BLaER1 (cell line): Measurements from ENCODE around the gene ANKRD24.

Experiments used
- H3K27ac ChIP-seq: shearing (Covaris generic); formaldehyde crosslinking; 2 replicates; pipeline ENCODE4 v1.8.1; 2022
- H3K27me3 ChIP-seq: shearing (Covaris generic); formaldehyde crosslinking; 2 replicates; pipeline ENCODE4 v1.8.1; 2022
- H3K36me3 ChIP-seq: shearing (Covaris generic); formaldehyde crosslinking; 2 replicates; pipeline ENCODE4 v1.8.1; 2022
- H3K4me1 ChIP-seq: shearing (Covaris generic); formaldehyde crosslinking; 2 replicates; pipeline ENCODE4 v1.8.1; 2022
- H3K4me2 ChIP-seq: shearing (Covaris generic); formaldehyde crosslinking; 2 replicates; pipeline ENCODE4 v1.8.1; 2022
- H3K4me3 ChIP-seq: shearing (Covaris generic); formaldehyde crosslinking; 2 replicates; pipeline ENCODE4 v1.8.1; 2022
- H3K9ac ChIP-seq: shearing (Covaris generic); formaldehyde crosslinking; 2 replicates; pipeline ENCODE4 v1.8.1; 2022
- H3K9me3 ChIP-seq: shearing (Covaris generic); formaldehyde crosslinking; 2 replicates; pipeline ENCODE4 v1.8.1; 2022
- H4K20me1 ChIP-seq: shearing (Covaris generic); formaldehyde crosslinking; 2 replicates; pipeline ENCODE4 v1.8.1; 2022
- Cebpa-rat ChIP-seq: shearing (Covaris generic); IDR thresholded peaks from 2 replicates; pipeline ENCODE4 v1.8.1; 2022

ANKRD24 gene

DNA sequence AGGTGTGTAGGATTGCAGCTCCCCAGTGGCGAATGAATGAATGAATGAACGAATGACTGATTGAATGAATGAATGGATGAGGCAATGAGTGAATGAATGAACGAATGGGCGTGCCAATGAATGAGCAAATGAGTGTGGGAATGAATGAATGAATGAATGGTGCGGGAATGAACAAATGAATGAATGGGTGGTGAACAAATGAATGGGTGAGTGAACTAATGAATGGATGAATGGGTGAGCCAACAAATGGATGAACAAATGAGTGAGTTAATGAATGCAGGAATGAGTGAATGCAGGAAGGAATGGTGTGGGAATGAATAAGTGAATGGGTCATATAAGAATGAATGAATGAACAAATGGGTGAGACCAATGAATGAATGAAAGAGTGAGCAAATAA lies 14.7 kb downstream of the ANKRD24 start:
- Histone ChIP-seq H3K4me1 (peaks cover 29% of the 10 kb centered on the region), H3K9me3 (peaks cover 8% of the 10 kb centered on the region; the same call in 1 of the 2 replicates), H3K9ac (no peak overlapping the region), H3K27ac (no peak overlapping the region), H3K4me3 (no peak overlapping the region), H3K27me3 (peaks cover 55% of the 10 kb centered on the region), H3K36me3 (no peaks in the 10 kb centered on the region), H4K20me1 (no peaks in the 10 kb centered on the region), H3K4me2 (no peak overlapping the region)
- no peak for TF ChIP-seq Cebpa-rat

DNA sequence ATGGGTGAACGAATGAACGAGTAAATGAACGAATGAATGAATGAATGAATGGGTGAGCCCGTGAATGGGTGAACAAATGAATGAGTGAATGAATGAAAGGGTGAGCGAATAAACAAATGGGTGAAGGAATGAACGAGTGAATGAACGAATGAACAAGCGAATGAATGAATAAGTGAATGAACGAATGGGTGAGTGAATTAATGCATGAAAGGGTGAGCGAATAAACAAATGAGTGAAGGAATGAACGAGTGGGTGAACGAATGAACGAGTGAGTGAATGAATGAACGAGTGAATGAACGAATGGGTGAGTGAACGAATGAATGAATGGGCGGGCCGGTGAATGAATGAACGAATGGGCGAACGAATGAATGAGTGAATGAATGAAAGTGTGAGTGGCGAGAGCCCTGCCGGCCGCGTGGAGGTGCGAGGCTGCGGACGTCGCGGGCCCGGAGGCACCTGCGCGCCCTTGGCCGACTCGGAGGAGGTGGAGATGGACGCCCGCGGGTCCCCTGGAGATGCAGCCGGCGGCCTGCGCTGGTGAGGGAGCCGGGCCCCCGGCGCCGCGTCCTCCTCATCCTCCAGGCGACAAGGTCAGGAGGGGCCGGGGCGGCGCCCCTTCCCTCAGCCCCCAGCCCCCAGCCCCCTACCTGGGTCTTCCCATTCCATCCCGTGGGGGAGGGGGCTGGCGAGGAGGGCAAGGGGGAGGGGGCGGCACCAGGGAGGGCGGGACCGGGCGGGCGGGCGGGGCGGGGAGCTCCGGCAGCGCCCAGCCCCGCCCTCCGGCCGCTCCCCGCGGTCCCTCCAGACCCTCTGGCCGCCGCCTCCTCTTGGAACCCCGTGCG lies 15.4 kb downstream of the ANKRD24 start:
- peaks cover 55% of the 10 kb centered on the region for H3K27me3 ChIP-seq
- H3K4me2 ChIP-seq, result no peak overlapping the region
- no peak overlapping the region for H3K4me3 ChIP-seq
- no peak overlapping the region for H3K27ac ChIP-seq
- H3K9me3 ChIP-seq, result peaks cover 8% of the 10 kb centered on the region; the same call in 1 of the 2 replicates
- no peak overlapping the region for H3K9ac ChIP-seq
- H4K20me1 ChIP-seq, result no peaks in the 10 kb centered on the region
- H3K4me1 ChIP-seq, result peaks cover 32% of the 10 kb centered on the region
- no peak for TF ChIP-seq Cebpa-rat
- H3K36me3 ChIP-seq, result no peaks in the 10 kb centered on the region

DNA sequence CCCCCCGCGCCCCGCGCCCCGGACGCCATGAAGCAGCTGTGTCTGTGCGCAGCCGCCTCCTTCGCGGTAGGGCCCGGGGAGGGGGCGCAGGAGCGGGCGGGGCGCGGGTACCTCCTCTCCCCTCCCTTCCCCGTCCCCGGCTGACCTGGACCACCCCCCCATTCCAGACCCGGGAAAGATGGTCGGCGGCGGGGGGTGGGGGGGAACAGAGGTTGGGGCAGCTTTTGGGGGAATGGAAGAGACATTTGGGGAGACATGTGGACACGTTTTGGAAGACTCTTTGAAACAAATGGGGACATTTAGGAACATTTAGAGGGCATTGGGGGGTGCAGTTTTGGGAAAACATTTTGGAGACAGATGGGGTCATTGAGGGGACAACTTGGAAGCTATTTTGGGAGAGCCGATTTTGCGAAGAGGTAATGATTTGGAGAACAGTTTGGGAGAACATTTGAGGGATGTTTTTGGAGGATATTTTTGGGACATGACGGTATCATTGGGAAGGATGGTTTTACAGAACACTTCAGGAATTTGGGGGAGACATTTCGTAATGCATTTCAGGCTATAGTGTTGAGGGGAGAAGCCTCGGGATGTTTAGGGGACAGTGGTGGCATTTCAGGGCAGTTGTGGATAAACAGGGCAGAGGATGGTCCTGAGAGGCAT lies 16.1 kb downstream of the ANKRD24 start:
- TF ChIP-seq Cebpa-rat, result no peak
- Histone ChIP-seq H3K27me3 (peaks cover 55% of the 10 kb centered on the region), H3K36me3 (no peaks in the 10 kb centered on the region), H3K27ac (no peak overlapping the region), H3K9me3 (peaks cover 8% of the 10 kb centered on the region; the same call in 1 of the 2 replicates), H3K4me2 (no peak overlapping the region), H3K9ac (no peak overlapping the region), H3K4me1 (peaks cover 29% of the 10 kb centered on the region), H4K20me1 (no peaks in the 10 kb centered on the region), H3K4me3 (no peak overlapping the region)

DNA sequence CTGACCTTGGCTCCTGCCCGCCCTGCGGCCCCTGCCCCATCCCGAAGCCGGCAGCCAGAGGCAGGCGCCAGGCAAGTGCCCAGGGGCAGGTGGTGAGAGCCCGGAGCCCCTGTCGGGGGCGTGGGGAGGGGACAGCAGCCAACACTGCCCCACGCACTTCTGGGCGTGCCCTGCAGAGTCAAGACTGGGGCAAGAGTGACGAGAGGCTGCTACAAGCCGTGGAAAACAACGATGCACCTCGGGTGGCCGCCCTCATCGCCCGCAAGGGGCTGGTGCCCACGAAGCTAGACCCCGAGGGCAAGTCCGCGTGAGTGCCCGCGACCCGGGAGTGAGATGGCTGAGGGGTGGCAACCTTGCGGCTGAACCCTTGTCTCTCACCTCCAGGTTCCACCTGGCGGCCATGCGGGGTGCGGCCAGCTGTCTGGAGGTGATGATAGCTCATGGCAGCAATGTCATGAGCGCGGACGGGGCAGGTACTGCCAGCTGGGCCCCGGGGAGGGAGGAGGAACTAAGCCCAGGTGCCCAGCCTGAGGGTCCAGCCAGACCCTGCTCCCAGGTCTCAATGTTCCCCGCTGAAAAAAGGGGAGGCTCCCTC lies 17.3 kb downstream of the ANKRD24 start:
- H3K27ac ChIP-seq, result no peak overlapping the region
- no peak overlapping the region for H3K9ac ChIP-seq
- H3K27me3 ChIP-seq, result peaks cover 55% of the 10 kb centered on the region
- H3K4me2 ChIP-seq, result no peak overlapping the region
- no peak overlapping the region for H3K4me3 ChIP-seq
- H3K9me3 ChIP-seq, result peaks cover 8% of the 10 kb centered on the region; the same call in 1 of the 2 replicates
- no peaks in the 10 kb centered on the region for H4K20me1 ChIP-seq
- no peaks in the 10 kb centered on the region for H3K36me3 ChIP-seq
- TF ChIP-seq Cebpa-rat, result no peak
- H3K4me1 ChIP-seq, result peaks cover 17% of the 10 kb centered on the region

GRCh38 chr19:4200940-4201542 lies 18.6 kb downstream of the ANKRD24 start:
- Histone ChIP-seq H3K4me2 (no peak overlapping the region), H3K27me3 (peaks cover 55% of the 10 kb centered on the region), H3K9ac (no peak overlapping the region), H3K9me3 (peaks cover 8% of the 10 kb centered on the region; the same call in 1 of the 2 replicates), H3K36me3 (no peaks in the 10 kb centered on the region), H3K4me1 (peaks cover 9% of the 10 kb centered on the region), H4K20me1 (no peaks in the 10 kb centered on the region), H3K27ac (no peak overlapping the region), H3K4me3 (no peak overlapping the region)
- TF ChIP-seq Cebpa-rat, result no peak

GRCh38 chr19:4201798-4202197 lies 19.3 kb downstream of the ANKRD24 start:
- Histone ChIP-seq H3K36me3 (no peaks in the 10 kb centered on the region), H3K27me3 (peaks cover 52% of the 10 kb centered on the region), H3K9me3 (peaks cover 7% of the 10 kb centered on the region; the same call in 1 of the 2 replicates), H3K4me3 (no peak overlapping the region), H3K27ac (no peak overlapping the region), H3K4me2 (no peak overlapping the region), H3K4me1 (peaks cover 9% of the 10 kb centered on the region), H4K20me1 (no peaks in the 10 kb centered on the region), H3K9ac (no peak overlapping the region)
- no peak for TF ChIP-seq Cebpa-rat

DNA sequence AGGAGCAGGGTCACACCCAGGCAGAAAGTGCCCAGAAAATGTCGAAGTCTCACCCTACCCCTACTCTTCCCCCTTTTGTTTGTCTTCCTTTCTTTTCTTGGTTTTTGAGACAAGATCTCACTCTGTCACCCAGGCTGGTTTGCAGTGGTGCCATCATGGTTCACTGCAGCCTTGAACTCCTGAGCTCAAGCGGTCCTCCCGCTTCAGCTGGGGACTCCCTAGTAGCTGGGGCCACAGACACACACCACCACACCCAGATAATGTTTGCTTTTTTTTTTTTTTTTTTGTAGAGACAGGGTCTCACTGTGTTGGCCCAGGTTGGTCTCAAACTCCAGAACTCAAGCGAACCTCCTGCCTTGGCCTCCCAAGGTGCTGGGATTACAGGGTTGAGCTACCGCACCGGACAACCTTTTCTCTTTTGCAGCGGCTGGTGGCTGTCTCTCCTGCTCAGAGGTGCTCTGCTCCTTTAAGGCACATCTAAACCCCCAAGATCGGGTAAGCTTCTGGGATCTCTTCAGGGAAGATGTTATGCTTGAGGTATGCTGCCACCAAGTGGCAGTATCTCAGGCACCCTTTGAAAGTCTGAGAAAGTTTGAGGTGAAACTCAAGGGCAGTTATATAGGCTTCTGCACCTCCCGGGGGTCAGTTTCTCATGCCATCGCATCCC lies 24.5 kb downstream of the ANKRD24 start:
- Histone ChIP-seq H3K27ac (no peak overlapping the region), H3K9ac (no peak overlapping the region), H4K20me1 (no peaks in the 10 kb centered on the region), H3K4me2 (no peak overlapping the region), H3K4me1 (peaks cover 9% of the 10 kb centered on the region), H3K36me3 (no peaks in the 10 kb centered on the region), H3K4me3 (no peak overlapping the region), H3K9me3 (no peaks in the 10 kb centered on the region), H3K27me3 (peaks cover 2% of the 10 kb centered on the region; the same call in 1 of the 2 replicates)
- TF ChIP-seq Cebpa-rat, result no peak

DNA sequence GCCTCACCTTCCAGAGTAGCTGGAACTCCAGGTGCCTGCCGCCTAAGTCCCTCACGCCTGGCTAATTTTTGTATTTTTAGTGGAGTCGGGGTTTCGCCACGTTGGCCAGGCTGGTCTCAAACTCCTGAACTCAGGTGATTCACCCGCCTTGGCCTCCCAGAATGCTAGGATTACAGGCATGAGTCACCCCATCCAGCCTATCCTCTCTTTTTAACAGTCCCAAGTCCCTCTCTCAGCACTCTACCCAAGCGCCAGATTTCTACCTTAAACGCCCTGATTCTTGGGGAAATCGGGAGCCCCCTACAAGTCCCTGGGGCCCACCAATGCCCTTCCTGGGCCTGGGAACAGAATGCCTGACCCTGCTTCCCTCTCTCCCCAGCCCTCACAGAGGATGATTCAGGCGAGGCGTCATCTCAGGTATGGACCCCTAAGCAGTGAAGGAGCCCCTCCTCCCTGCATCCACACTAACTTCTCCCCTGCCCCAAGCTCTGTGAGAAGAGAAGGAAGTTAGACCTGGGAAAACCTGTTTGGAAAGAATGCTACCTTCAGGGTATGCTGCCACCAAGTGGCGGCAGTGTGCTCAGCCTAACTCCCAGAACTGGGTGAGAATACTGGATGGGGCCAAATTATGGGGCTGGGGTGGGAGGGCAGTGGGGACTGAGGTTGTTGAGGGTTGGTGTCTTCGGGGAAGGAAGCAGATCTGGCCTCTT lies 26.1 kb downstream of the ANKRD24 start:
- H3K9ac ChIP-seq, result no peak overlapping the region
- H3K27ac ChIP-seq, result no peak overlapping the region
- H4K20me1 ChIP-seq, result no peaks in the 10 kb centered on the region
- H3K4me3 ChIP-seq, result no peak overlapping the region
- H3K4me1 ChIP-seq, result no peaks in the 10 kb centered on the region
- no peaks in the 10 kb centered on the region for H3K27me3 ChIP-seq
- H3K36me3 ChIP-seq, result no peaks in the 10 kb centered on the region
- no peak overlapping the region for H3K4me2 ChIP-seq
- H3K9me3 ChIP-seq, result no peaks in the 10 kb centered on the region
- no peak for TF ChIP-seq Cebpa-rat
